RWPE2 (cell line): ENCODE results near the gene OPA1.

Source experiments
- ATAC-seq: fragments of 200-7000 bp; cut with Tn5 transposase; 3 replicates; pipeline ENCODE4 v1.9.1; 2021; ENCODE audit warnings: low read depth
- DNase-seq: peaks from one replicate; pipeline ENCODE4 v3.0.0-alpha.2; 2020; ENCODE audit warnings: low spot score
- H3K27ac ChIP-seq: fragments of 450-650 bp; 2 replicates; pipeline ENCODE4 v1.5.1; 2017; ENCODE audit warnings: mild to moderate bottlenecking; ENCODE audit not compliant: poor library complexity, severe bottlenecking
- H3K27me3 ChIP-seq: fragments of 250-450 bp; sonication (Bioruptor Pico); 2 replicates; pipeline ENCODE4 v1.5.1; 2021; ENCODE audit warnings: mild to moderate bottlenecking, moderate library complexity; ENCODE audit not compliant: insufficient read depth, poor library complexity, severe bottlenecking
- H3K36me3 ChIP-seq: fragments of 250-450 bp; sonication (Bioruptor Pico); 2 replicates; pipeline ENCODE4 v1.5.1; 2020; ENCODE audit warnings: low read depth, mild to moderate bottlenecking, moderate library complexity
- H3K4me1 ChIP-seq: fragments of 250-450 bp; sonication (Bioruptor Pico); 2 replicates; pipeline ENCODE4 v1.5.1; 2021; ENCODE audit warnings: mild to moderate bottlenecking, moderate library complexity; ENCODE audit not compliant: insufficient read depth, poor library complexity, severe bottlenecking
- H3K4me3 ChIP-seq: fragments of 250-450 bp; sonication (Bioruptor Pico); 2 replicates; pipeline ENCODE4 v1.5.1; 2021; ENCODE audit warnings: mild to moderate bottlenecking, moderate library complexity; ENCODE audit not compliant: severe bottlenecking
- H3K9me3 ChIP-seq: fragments of 250-450 bp; sonication (Bioruptor Pico); 2 replicates; pipeline ENCODE4 v1.5.1; 2021; ENCODE audit warnings: mild to moderate bottlenecking, moderate library complexity; ENCODE audit not compliant: severe bottlenecking
- CTCF ChIP-seq: fragments of 450-650 bp; IDR thresholded peaks from one replicate; pipeline ENCODE4 v1.5.1; 2017; ENCODE audit warnings: mild to moderate bottlenecking, moderate library complexity; ENCODE audit not compliant: poor library complexity, severe bottlenecking

Gene OPA1

GRCh38 chr3:193681631-193682030 lies 88.6 kb downstream of the OPA1 start:
- Histone ChIP-seq H3K27me3 (no peaks in the 10 kb centered on the region), H3K4me3 (no peak overlapping the region), H3K4me1 (no peaks in the 10 kb centered on the region), H3K36me3 (0 out of 2 replicates have a peak, but pooled peaks cover 5% of the 10 kb centered on the region), H3K27ac (no peak overlapping the region), H3K9me3 (no peaks in the 10 kb centered on the region)
- ATAC-seq (no peak), DNase-seq (no peak)
- TF ChIP-seq CTCF = no peak

GRCh38 chr3:193686665-193687483 lies 93.9 kb downstream of the OPA1 start:
- H3K9me3 ChIP-seq = no peaks in the 10 kb centered on the region
- no peak overlapping the region for H3K27ac ChIP-seq
- 0 out of 3 replicates have a peak, but pooled peaks have one; percentile 19 for ATAC-seq
- H3K36me3 ChIP-seq = peaks cover 10% of the 10 kb centered on the region
- no peaks in the 10 kb centered on the region for H3K4me1 ChIP-seq
- no peak for DNase-seq
- H3K27me3 ChIP-seq = no peaks in the 10 kb centered on the region
- H3K4me3 ChIP-seq = no peak overlapping the region
- no peak for TF ChIP-seq CTCF

- Histone ChIP-seq H3K27ac (no peak overlapping the region), H3K27me3 (no peaks in the 10 kb centered on the region), H3K4me1 (no peaks in the 10 kb centered on the region), H3K4me3 (no peak overlapping the region), H3K9me3 (no peaks in the 10 kb centered on the region), H3K36me3 (peaks cover 26% of the 10 kb centered on the region)
- ATAC-seq (no peak), DNase-seq (no peak)
- TF ChIP-seq CTCF = no peak
Observed at GRCh38 chr3:193688834-193689714, 96.1 kb downstream of the OPA1 start.

- ATAC-seq (no peak), DNase-seq (no peak)
- no peaks in the 10 kb centered on the region for H3K27me3 ChIP-seq
- H3K36me3 ChIP-seq = peaks cover 52% of the 10 kb centered on the region
- H3K4me1 ChIP-seq = no peaks in the 10 kb centered on the region
- no peaks in the 10 kb centered on the region for H3K9me3 ChIP-seq
- no peak overlapping the region for H3K27ac ChIP-seq
- H3K4me3 ChIP-seq = no peak overlapping the region
- TF ChIP-seq CTCF = no peak
Observed at GRCh38 chr3:193693774-193694173, 100.8 kb downstream of the OPA1 start.
